ENCODE data around the gene CASS4. TPM values are rescaled to one million over a fixed set of nuclear protein-coding genes. Genes with fewer than 3 reads are reported as not detected.

The CASS4 gene
- total RNA-seq, 1 donor from 2014 or later: 40.2 TPM

DNA sequence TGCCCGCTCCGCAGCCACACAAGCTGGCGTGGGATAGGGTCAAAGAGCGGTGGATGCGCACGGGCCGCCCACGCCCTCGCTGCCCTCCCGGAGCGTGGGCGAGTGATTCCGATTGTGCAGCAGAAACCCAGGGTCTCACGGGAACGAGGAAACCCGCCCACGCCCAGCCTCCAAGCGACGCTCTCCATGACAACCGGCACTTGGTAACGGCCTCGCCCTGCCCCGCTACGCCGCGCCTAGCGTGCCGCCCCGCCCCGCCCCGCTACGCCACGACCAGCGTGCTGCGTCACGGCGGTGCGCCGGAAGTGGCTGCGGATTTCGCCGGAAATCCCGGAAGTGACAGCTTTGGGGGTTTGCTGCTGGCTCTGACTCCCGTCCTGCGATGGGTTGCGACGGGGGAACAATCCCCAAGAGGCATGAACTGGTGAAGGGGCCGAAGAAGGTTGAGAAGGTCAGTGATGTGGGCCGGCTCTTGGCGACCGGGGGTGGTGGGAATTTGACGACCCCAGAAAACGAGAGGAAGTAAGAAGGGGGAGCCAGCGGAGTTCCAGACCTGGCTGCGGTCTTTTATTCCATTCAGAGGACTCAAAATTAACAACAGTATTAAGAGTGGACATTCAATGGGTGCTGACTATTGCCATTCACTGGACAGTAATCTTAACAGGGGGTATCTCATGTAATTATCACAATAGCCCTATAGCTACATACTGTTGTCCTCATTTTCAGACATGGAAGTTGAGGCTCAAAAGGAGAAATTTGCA lies 56.4 kb downstream of the CASS4 start, which contains the start of gene RTF2:
Gene RTF2, plus strand, starts transcription at position 312 of the 761 bp plus-strand sequence. Its CDS starts 71 bp downstream, at position 383.
- intact Hi-C loops (cut with DNase I): no loop called here
- ATAC-seq: peak; percentile 100
- H3K27me3 ChIP-seq: no peaks in the 10 kb centered on the region
- H3K9me3 ChIP-seq: no peaks in the 10 kb centered on the region
- H3K4me3 ChIP-seq: peak within 1 kb of the TSS; percentile 75
- peak within 1 kb of the TSS; percentile 85 for H3K27ac ChIP-seq
- TF ChIP-seq, protein P1, sequence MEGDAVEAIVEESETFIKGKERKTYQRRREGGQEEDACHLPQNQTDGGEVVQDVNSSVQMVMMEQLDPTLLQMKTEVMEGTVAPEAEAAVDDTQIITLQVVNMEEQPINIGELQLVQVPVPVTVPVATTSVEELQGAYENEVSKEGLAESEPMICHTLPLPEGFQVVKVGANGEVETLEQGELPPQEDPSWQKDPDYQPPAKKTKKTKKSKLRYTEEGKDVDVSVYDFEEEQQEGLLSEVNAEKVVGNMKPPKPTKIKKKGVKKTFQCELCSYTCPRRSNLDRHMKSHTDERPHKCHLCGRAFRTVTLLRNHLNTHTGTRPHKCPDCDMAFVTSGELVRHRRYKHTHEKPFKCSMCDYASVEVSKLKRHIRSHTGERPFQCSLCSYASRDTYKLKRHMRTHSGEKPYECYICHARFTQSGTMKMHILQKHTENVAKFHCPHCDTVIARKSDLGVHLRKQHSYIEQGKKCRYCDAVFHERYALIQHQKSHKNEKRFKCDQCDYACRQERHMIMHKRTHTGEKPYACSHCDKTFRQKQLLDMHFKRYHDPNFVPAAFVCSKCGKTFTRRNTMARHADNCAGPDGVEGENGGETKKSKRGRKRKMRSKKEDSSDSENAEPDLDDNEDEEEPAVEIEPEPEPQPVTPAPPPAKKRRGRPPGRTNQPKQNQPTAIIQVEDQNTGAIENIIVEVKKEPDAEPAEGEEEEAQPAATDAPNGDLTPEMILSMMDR (IDR thresholded peaks at IDR 0.05): no peak
- peaks cover 19% of the 10 kb centered on the region for H3K4me1 ChIP-seq
- peaks cover 10% of the 10 kb centered on the region for H3K36me3 ChIP-seq
- DNase-seq: peak; percentile 97

DNA sequence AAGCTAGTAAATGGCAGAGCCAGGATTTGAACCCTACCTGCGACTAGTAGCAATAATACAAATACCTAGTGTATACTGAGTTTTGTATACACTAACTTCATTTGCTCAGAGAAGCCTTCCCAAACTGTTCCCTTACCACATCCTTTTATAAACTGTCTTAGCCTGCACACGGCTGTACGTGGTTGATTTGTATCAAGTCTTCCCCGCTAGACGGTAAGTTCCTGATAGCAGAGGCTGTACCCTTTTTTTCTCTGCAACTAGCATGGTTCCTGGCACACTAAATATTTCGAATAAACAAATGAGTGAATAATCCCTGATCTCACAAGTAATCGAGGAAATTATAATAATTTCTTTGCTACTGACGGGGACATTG lies 57.0 kb downstream of the CASS4 start:
- peak overlapping the region; percentile 85 for H3K27ac ChIP-seq
- intact Hi-C loops (cut with DNase I): no loop called here
- no peaks in the 10 kb centered on the region for H3K27me3 ChIP-seq
- H3K36me3 ChIP-seq: peaks cover 15% of the 10 kb centered on the region
- peak overlapping the region; percentile 75 for H3K4me3 ChIP-seq
- H3K4me1 ChIP-seq: peaks cover 19% of the 10 kb centered on the region
- DNase-seq (no peak), ATAC-seq (no peak)
- TF ChIP-seq, protein P1 (IDR thresholded peaks at IDR 0.05): no peak
- no peaks in the 10 kb centered on the region for H3K9me3 ChIP-seq

DNA sequence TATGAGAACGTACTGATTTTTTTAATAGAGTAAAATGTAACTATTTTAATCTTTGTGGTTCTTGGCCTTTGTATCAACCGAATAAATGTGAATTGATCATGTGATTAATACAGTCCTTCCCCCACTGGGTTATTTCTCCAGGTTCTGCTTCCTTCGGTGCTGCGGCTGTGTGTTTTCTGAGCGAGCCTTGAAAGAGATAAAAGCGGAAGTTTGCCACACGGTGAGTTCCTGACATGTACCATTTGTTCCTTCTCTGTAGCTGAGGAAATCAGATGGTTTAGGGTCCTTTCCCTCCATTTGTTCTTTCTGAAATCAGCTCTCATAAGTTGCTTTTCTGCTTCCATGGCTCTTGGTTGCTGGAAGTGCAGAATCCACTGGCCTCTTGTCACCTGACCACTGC lies 71.9 kb downstream of the CASS4 start:
- intact Hi-C loops (cut with DNase I): no loop called here
- DNase-seq: no peak
- TF ChIP-seq, protein P1 (IDR thresholded peaks at IDR 0.05): no peak
- no peaks in the 10 kb centered on the region for H3K4me1 ChIP-seq
- no peak overlapping the region for H3K4me3 ChIP-seq
- ATAC-seq: peak; percentile 46
- H3K36me3 ChIP-seq: peaks cover 89% of the 10 kb centered on the region
- no peaks in the 10 kb centered on the region for H3K27me3 ChIP-seq
- no peaks in the 10 kb centered on the region for H3K9me3 ChIP-seq
- H3K27ac ChIP-seq: no peak overlapping the region

DNA sequence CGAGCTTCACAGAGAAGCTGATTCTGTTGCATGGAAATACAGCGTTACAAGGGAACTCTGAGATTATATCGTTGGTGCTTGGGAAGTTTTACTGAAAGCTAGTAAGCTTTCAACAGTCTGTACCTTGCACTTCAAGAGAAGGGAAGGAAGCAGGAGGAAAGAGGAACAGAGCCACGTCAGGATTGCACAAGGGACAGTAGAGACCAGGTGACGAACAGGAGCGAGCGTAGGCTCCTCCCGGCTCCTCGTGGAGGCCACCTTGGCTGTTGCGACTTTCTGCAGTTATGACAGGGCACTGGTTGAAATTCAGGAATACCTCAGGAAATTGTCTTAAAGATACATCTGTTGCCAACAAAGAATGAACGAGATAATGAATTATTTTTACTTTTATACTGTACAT lies 75.2 kb downstream of the CASS4 start:
- TF ChIP-seq, protein P1 (IDR thresholded peaks at IDR 0.05): no peak
- ATAC-seq: peak; percentile 72
- no peaks in the 10 kb centered on the region for H3K9me3 ChIP-seq
- H3K27ac ChIP-seq: no peak overlapping the region
- no peaks in the 10 kb centered on the region for H3K27me3 ChIP-seq
- DNase-seq: no peak
- H3K36me3 ChIP-seq: peaks cover 88% of the 10 kb centered on the region
- H3K4me1 ChIP-seq: no peaks in the 10 kb centered on the region
- no peak overlapping the region for H3K4me3 ChIP-seq
- intact Hi-C loops (cut with DNase I): no loop called here

DNA sequence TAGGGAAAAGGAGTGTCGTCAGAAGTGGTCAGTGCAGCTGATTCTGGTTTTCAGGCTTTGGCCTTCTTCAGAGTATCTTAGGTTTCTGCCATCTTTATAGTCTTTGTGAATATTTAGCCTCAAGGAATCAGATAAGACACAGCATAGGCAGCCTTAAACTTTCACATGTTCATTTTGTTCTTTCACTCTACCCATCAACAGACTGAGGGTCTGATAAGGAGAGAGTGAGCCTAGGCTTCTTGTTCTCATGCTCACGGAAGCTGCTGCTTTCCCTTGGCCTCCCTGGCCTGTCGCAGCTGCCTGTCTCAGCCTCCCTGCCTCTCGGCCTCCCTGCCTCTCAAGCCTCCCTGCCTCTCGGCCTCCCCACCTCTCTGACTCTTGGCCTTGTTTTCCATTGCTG lies 76.5 kb downstream of the CASS4 start:
- intact Hi-C loops (cut with DNase I): no loop called here
- no peak for DNase-seq
- no peaks in the 10 kb centered on the region for H3K27me3 ChIP-seq
- H3K36me3 ChIP-seq: peaks cover 86% of the 10 kb centered on the region
- TF ChIP-seq, protein P1 (IDR thresholded peaks at IDR 0.05): no peak
- ATAC-seq: no peak
- H3K4me1 ChIP-seq: no peaks in the 10 kb centered on the region
- H3K9me3 ChIP-seq: no peaks in the 10 kb centered on the region
- no peak overlapping the region for H3K4me3 ChIP-seq
- no peak overlapping the region for H3K27ac ChIP-seq
